ENCODE results near the gene COPZ2. TPM values are rescaled to one million over a fixed set of nuclear protein-coding genes. Genes with fewer than 3 reads are reported as not detected.

The COPZ2 gene
- total RNA-seq, result 64.1 and 95.6 TPM in 2 replicates

DNA sequence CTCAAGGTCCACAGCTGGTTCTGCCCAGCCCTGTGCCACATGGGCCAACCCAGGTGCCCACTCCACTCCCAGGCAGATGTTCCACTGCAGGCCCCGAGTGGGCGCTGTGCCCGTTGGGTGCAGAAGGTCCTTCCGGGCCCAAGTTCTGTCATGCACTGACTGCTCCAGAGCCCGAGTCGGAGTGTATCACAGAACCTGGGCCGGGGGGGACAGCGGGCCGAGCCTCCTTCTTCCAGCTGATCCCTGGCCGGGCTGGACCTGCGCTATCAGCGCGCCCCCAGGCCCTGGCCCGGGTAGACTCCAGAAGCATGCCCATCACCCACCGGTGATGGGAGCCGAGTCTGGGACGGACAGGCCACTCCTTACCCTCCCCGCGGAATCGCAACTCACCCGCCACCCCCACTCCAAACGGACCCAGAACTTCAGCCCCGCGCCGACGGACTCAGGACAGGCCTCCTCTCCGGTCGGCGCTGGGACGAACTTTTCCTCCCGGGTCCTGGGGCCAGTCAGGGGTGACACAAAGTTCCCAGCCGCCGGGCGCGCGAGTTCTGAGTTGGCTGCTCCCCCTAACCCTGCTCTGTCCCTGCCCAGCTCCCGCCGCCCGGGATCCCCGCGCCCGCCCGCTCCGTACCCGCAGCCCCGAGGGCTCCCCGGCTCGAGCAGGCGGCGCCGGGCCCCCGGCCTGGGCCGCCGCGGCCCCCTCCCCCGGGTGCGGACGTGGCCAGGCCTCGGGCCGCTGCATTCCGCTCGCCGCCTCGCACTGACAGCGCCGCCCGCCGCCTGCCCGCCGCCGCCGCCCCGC lies at the start of gene COPZ2:
Gene COPZ2 (minus strand): TSS at position 762 of the 802 bp plus-strand sequence. CDS start 20 bp downstream, at position 742.

GRCh38 chr17:48047741-48048383 lies 10.3 kb upstream of the COPZ2 start, which contains the start of gene NFE2L1:
NFE2L1 (plus strand) TSS chr17:48048359; CDS start chr17:48051119, 2,760 bp downstream.

Small RNAs within 50 kb of the gene (small RNA-seq; reads per million reads assigned to genes)
- gene AC004477.2 (not detected), gene MIR152 (2,237 reads per million, percentile 100 among the genes with 10 or more reads in this experiment)

Other genes with a start within 250 kb of the COPZ2 start
- gene OSBPL7, start 216.0 kb downstream of the COPZ2 start, total RNA-seq, result 6.8 and 10.4 TPM in 2 replicates
- 26.1 and 33.0 TPM in 2 replicates for gene MRPL10, start 206.3 kb downstream of the COPZ2 start, total RNA-seq
- gene LRRC46, start 206.1 kb downstream of the COPZ2 start, total RNA-seq, result under 0.01 TPM in 1 of 2 replicates, not detected in the other
- gene SCRN2, start 196.5 kb downstream of the COPZ2 start, total RNA-seq, result 28.1 and 50.5 TPM in 2 replicates
- 0.12 and 0.16 TPM in 2 replicates for gene SP6, start 186.6 kb downstream of the COPZ2 start, total RNA-seq
- gene SP2, start 141.6 kb downstream of the COPZ2 start, total RNA-seq, result 2.8 and 3.3 TPM in 2 replicates
- gene PNPO, start 96.2 kb downstream of the COPZ2 start, total RNA-seq, result 40.6 and 49.8 TPM in 2 replicates
- not detected in 2 replicates for gene PRR15L, start 79.9 kb downstream of the COPZ2 start, total RNA-seq
- gene CDK5RAP3, start 66.7 kb downstream of the COPZ2 start, total RNA-seq, result 64.2 and 67.0 TPM in 2 replicates
- 143 and 150 TPM in 2 replicates for gene NFE2L1, start 10.6 kb upstream of the COPZ2 start, total RNA-seq
- gene CBX1, start 63.7 kb upstream of the COPZ2 start, total RNA-seq, result 23.4 and 27.7 TPM in 2 replicates
- 13.0 and 16.2 TPM in 2 replicates for gene SNX11, start 70.0 kb upstream of the COPZ2 start, total RNA-seq